Right lobe of liver (tissue), 4 donors: ENCODE measurements around the gene ERICH3.

Experiments used
- POLR2A ChIP-seq: fragments of 450-650 bp; IDR thresholded peaks from one replicate; pipeline ENCODE4 v1.6.1; 2017; ENCODE audit warnings: antibody characterized with exemption, mild to moderate bottlenecking
- TF ChIP-seq, protein P1 (sequence below), 4 donors: fragments of 200-600 bp in 3 of 4; fragments of 450-650 bp in 1 of 4; IDR thresholded peaks; one replicate each; pipeline versions ENCODE4 v1.5.1 to v1.8.0; 2016 to 2022; ENCODE audit warnings: antibody characterized with exemption in 4 of 4, mild to moderate bottlenecking in 2 of 4
- donor health status: DM: no; HTN: no; CAD: no.
- donor health status: DM: no; HTN: no; CAD: no.
- donor health status: DM: no; HTN: yes; CAD: no.

DNA sequence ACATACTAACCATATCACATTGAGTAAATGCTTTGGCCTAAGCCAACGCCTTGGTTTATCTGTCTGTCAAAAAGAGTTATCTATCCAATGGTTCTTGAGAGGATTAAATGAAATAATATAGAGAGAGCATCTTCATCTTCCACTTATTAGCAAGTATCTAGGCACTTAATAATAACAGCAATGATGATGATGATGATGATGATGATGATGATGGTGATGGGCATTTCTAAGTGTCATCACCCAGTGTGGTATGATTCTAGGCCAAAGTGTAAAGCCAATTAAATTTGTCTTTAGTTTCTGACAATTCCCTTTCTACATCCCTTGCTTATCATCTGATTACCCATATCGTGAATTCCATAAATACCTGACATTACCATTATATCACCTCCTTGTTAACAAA lies 95.5 kb downstream of the ERICH3 start:
- TF ChIP-seq, protein P1, sequence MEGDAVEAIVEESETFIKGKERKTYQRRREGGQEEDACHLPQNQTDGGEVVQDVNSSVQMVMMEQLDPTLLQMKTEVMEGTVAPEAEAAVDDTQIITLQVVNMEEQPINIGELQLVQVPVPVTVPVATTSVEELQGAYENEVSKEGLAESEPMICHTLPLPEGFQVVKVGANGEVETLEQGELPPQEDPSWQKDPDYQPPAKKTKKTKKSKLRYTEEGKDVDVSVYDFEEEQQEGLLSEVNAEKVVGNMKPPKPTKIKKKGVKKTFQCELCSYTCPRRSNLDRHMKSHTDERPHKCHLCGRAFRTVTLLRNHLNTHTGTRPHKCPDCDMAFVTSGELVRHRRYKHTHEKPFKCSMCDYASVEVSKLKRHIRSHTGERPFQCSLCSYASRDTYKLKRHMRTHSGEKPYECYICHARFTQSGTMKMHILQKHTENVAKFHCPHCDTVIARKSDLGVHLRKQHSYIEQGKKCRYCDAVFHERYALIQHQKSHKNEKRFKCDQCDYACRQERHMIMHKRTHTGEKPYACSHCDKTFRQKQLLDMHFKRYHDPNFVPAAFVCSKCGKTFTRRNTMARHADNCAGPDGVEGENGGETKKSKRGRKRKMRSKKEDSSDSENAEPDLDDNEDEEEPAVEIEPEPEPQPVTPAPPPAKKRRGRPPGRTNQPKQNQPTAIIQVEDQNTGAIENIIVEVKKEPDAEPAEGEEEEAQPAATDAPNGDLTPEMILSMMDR (IDR thresholded peaks at IDR 0.05): no peak
- no peak for TF ChIP-seq POLR2A
